Activated CD8-positive, alpha-beta T cell treated with anti-CD3 and anti-CD28 coated beads for 36 hours (primary cell): ENCODE results near the gene CELF6. TPM values are rescaled to one million over a fixed set of nuclear protein-coding genes. Genes with fewer than 3 reads are reported as not detected.

ENCODE experiments used
- ATAC-seq: fragments of 200-7000 bp; cut with Tn5 transposase; one replicate; pipeline ENCODE4 v1.10.0; 2021; ENCODE audit warnings: mild to moderate bottlenecking, moderate library complexity
- CTCF ChIA-PET: fragments of 350-600 bp; sonication (Branson Sonifier 250); formaldehyde crosslinking; loops from one replicate; lab custom pipeline; 2021; ENCODE audit warnings: antibody characterized with exemption; lab: Charles Lee
- POLR2A ChIA-PET: fragments of 350-600 bp; sonication (Branson Sonifier 250); formaldehyde crosslinking; loops from one replicate; lab custom pipeline; 2021; ENCODE audit warnings: antibody characterized with exemption; lab: Charles Lee
- DNase-seq: peaks from one replicate; pipeline ENCODE4 v3.0.0-alpha.2; 2020
- H3K27ac Mint-ChIP-seq: one replicate; pipeline ENCODE4 v1.8.0; 2021; ENCODE audit warnings: mild to moderate bottlenecking, mixed read lengths
- H3K27me3 Mint-ChIP-seq: one replicate; pipeline ENCODE4 v1.8.0; 2021; ENCODE audit warnings: mixed read lengths
- H3K36me3 Mint-ChIP-seq: one replicate; pipeline ENCODE4 v1.8.0; 2021; ENCODE audit warnings: low read depth, mixed read lengths
- H3K4me1 Mint-ChIP-seq: one replicate; pipeline ENCODE4 v1.8.0; 2021; ENCODE audit warnings: low read depth, mixed read lengths
- H3K4me3 Mint-ChIP-seq: one replicate; pipeline ENCODE4 v1.8.0; 2021; ENCODE audit warnings: mild to moderate bottlenecking, moderate library complexity, mixed read lengths
- H3K9me3 Mint-ChIP-seq: one replicate; pipeline ENCODE4 v1.8.0; 2021; ENCODE audit warnings: mixed read lengths
- CTCF ChIP-seq: fragments of 200-600 bp; IDR thresholded peaks from one replicate; pipeline ENCODE4 v1.8.0; 2022; ENCODE audit warnings: antibody characterized with exemption, mild to moderate bottlenecking
- intact Hi-C: fragments of 100-400 bp; cut with micrococcal nuclease; formaldehyde crosslinking; loops from one replicate; pipeline ENCODE4 v1.10.0; 2022
- total RNA-seq, 2 experiments: library from RNA; stranded (reverse); gene quantifications; one replicate each; pipeline ENCODE4 v1.2.3, GENCODE V29; 2021

Gene CELF6
- total RNA-seq, 2 experiments from 2014 or later: 0.18 to 0.20 TPM

DNA sequence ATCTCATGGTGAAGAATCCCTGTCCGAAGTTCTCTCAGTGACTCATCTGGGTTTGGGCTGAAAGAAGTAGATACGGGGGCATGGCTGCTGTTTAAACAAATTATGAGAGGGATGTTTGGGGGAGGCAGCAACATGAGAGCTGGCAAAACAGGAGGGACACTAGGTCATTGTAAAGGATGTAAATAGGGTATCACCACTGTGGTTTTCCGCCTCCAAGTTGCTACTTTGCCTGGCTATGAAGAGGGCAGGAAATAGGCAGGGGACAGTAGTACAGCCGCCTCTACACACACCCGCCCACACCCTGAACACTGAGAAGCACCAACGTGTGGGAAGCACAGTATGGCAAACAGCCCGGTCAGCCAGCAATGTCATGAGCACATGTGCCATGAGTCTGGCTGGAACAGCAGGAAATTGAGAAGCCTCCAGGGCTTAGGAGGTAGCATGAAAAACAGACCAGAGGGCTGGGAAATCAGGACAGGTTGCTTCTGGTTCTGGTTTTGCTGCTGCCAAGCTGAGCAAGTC, 38.8 kb upstream of the CELF6 start:
- POLR2A ChIA-PET: no interaction called here
- peak; percentile 45 for ATAC-seq
- Mint-ChIP-seq H3K36me3 (peaks cover 4% of the 10 kb centered on the region), H3K27me3 (no peaks in the 10 kb centered on the region), H3K27ac (peak overlapping the region; percentile 22), H3K4me3 (no peak overlapping the region), H3K9me3 (no peaks in the 10 kb centered on the region), H3K4me1 (peaks cover 9% of the 10 kb centered on the region)
- intact Hi-C loops: no loop called here
- TF ChIP-seq CTCF: no peak
- peak; percentile 39 for DNase-seq
- CTCF ChIA-PET: no interaction called here

DNA sequence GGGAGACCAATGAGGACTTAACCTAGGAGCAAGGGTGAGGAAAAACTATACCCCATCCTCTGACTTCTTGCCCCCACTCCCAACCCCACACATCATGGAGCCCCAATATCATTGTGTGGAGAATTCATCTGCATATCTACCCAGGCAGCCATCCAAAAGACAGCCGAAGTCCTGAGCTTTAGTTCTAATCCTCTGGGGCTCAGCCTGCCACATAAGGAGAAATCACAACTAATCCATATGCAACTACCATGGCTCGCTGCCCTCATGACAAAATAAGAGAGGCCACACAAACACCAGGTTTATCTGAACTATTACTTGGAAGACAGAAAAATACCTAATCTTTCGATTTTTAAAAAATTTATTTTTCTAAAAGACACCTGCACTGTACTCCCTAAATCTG, 38.2 kb upstream of the CELF6 start:
- CTCF ChIA-PET: no interaction called here
- Mint-ChIP-seq H3K36me3 (peaks cover 7% of the 10 kb centered on the region), H3K4me3 (no peak overlapping the region), H3K9me3 (no peaks in the 10 kb centered on the region), H3K27ac (no peak overlapping the region), H3K4me1 (peaks cover 9% of the 10 kb centered on the region), H3K27me3 (no peaks in the 10 kb centered on the region)
- intact Hi-C loops: no loop called here
- no peak for TF ChIP-seq CTCF
- POLR2A ChIA-PET: interaction anchor here (0.7 to 1.1 kb wide), 2 partner anchors 115 to 170 kb away, joined by 3 read pairs; no protein-coding TSS in a partner anchor
- ATAC-seq: no peak
- DNase-seq: no peak

- Mint-ChIP-seq H3K4me3 (no peak overlapping the region), H3K9me3 (no peaks in the 10 kb centered on the region), H3K36me3 (peaks cover 13% of the 10 kb centered on the region), H3K4me1 (peaks cover 9% of the 10 kb centered on the region), H3K27ac (no peak overlapping the region), H3K27me3 (no peaks in the 10 kb centered on the region)
- TF ChIP-seq CTCF: no peak
- ATAC-seq (no peak), DNase-seq (no peak)
- intact Hi-C loops: no loop called here
- CTCF ChIA-PET: no interaction called here
- POLR2A ChIA-PET: interaction anchor here (0.6 to 0.7 kb wide), 2 partner anchors 14 to 854 kb away, joined by 3 read pairs; no protein-coding TSS in a partner anchor
Observed at GRCh38 chr15:72354496-72354895, 34.5 kb upstream of the CELF6 start.

DNA sequence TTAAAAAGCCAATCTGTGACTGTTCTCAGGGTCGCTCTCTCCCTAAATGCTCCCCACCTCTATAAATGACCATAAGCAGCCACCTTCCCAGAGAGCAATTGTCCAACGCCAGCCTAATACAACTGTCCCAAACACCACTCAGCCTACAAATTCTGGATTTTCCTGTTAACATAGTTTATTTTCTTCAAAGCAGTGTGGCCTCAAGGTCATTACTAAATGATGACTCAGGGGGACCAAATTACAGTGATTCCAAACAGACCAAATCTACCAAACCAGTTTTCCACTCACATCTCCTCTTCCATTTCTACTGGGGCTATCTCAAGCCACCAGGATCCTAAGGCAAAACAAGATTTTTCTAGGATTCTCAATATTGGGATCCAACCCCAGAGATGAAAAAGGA, 33.3 kb upstream of the CELF6 start:
- ATAC-seq (no peak), DNase-seq (no peak)
- H3K4me3 Mint-ChIP-seq: no peak overlapping the region
- CTCF ChIA-PET: interaction anchor here (0.7 kb wide), 1 partner anchor 16 kb away, joined by 3 read pairs; no protein-coding TSS in a partner anchor
- peaks cover 15% of the 10 kb centered on the region for H3K36me3 Mint-ChIP-seq
- no peak for TF ChIP-seq CTCF
- H3K27ac Mint-ChIP-seq: no peak overlapping the region
- intact Hi-C loops: no loop called here
- no peaks in the 10 kb centered on the region for H3K9me3 Mint-ChIP-seq
- POLR2A ChIA-PET: no interaction called here
- no peaks in the 10 kb centered on the region for H3K4me1 Mint-ChIP-seq
- no peaks in the 10 kb centered on the region for H3K27me3 Mint-ChIP-seq

DNA sequence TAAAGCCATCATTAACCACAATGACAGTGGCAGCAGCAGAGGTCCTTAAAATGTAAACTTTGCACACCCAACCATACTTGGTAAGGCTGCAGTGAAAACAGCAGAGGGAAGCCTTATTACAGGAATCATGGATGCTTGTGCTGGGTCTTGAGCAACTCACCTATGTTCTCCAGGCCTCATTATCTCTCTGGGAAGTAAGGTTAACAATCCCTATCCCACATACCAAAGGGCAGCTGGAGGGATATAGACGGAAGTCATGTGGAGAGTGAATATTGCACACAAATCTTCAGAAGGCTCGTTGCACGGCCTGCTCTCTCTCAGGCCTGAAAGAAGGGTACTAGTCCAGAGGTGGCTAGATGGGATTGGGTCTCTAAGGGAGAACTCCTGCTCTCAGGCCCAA, 25.8 kb upstream of the CELF6 start:
- H3K27me3 Mint-ChIP-seq: no peaks in the 10 kb centered on the region
- H3K27ac Mint-ChIP-seq: no peak overlapping the region
- TF ChIP-seq CTCF: no peak
- H3K9me3 Mint-ChIP-seq: no peaks in the 10 kb centered on the region
- H3K4me1 Mint-ChIP-seq: no peaks in the 10 kb centered on the region
- intact Hi-C loops: no loop called here
- ATAC-seq: no peak
- CTCF ChIA-PET: interaction anchor here (1.2 kb wide), 1 partner anchor 33 kb away, joined by 4 read pairs; no protein-coding TSS in a partner anchor
- POLR2A ChIA-PET: interaction anchor here (1.5 kb wide), 1 partner anchor 130 kb away, joined by 3 read pairs; no protein-coding TSS in a partner anchor
- no peak overlapping the region for H3K4me3 Mint-ChIP-seq
- DNase-seq: no peak
- H3K36me3 Mint-ChIP-seq: peaks cover 16% of the 10 kb centered on the region
